Activated naive CD4-positive, alpha-beta T cell treated with anti-CD3 and anti-CD28 coated beads, Interleukin-2, amount 50 U/mL, for 24 hours (primary cell): Measurements from ENCODE around the gene ERV3-1.
"Not testable (repeated sequence)": the region's sequence is repeated elsewhere in the genome, so short reads cannot be mapped to it uniquely, and the experiment has no call there.

Experiments
- H3K27ac Mint-ChIP-seq: one replicate; pipeline ENCODE4 v1.8.0; 2021; ENCODE audit warnings: mild to moderate bottlenecking, mixed read lengths
- H3K27me3 Mint-ChIP-seq: one replicate; pipeline ENCODE4 v1.8.0; 2021; ENCODE audit warnings: mixed read lengths
- H3K36me3 Mint-ChIP-seq: one replicate; pipeline ENCODE4 v1.8.0; 2021; ENCODE audit warnings: mixed read lengths
- H3K4me1 Mint-ChIP-seq: one replicate; pipeline ENCODE4 v1.8.0; 2021; ENCODE audit warnings: mixed read lengths
- H3K4me3 Mint-ChIP-seq: one replicate; pipeline ENCODE4 v1.8.0; 2021; ENCODE audit warnings: mild to moderate bottlenecking, mixed read lengths
- H3K9me3 Mint-ChIP-seq: one replicate; pipeline ENCODE4 v1.8.0; 2021; ENCODE audit warnings: mixed read lengths

Gene ERV3-1

GRCh38 chr7:65009881-65010280, 3.4 kb upstream of the ERV3-1 start:
- H3K36me3 Mint-ChIP-seq, H3K27me3 Mint-ChIP-seq, H3K4me3 Mint-ChIP-seq, H3K27ac Mint-ChIP-seq, H3K9me3 Mint-ChIP-seq: not testable (repeated sequence)
- H3K4me1 Mint-ChIP-seq: peaks cover 20% of the 10 kb centered on the region

- H3K27me3 Mint-ChIP-seq, H3K4me3 Mint-ChIP-seq, H3K27ac Mint-ChIP-seq, H3K36me3 Mint-ChIP-seq, H3K9me3 Mint-ChIP-seq: not testable (repeated sequence)
- peaks cover 25% of the 10 kb centered on the region for H3K4me1 Mint-ChIP-seq
Measured at GRCh38 chr7:65009394-65009793, 2.9 kb upstream of the ERV3-1 start.

DNA sequence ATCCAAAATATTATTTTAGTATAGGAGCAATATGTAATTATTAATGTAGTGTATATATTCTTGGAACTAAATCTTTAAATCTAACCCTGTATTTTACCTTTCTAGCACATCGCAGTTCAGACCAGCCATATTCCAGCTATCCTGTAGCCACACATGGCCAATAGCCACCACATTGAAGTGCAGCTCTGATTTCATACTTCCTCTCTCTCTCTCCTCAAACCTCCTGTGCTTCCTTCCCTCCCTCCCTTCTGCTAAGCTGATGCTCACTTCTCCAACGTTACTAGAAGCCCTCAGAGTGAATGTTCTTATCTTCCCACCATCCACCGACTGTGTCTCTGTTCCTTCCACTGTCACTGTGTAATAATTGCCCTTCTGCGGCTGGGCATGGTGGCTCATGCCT, 549 bp upstream of the ERV3-1 start:
- Mint-ChIP-seq H3K27ac (peak overlapping the region; percentile 89), H3K36me3 (peaks cover 21% of the 10 kb centered on the region), H3K4me1 (peaks cover 42% of the 10 kb centered on the region), H3K4me3 (peak overlapping the region; percentile 97)
- H3K27me3 Mint-ChIP-seq, H3K9me3 Mint-ChIP-seq: not testable (repeated sequence)

- peaks cover 47% of the 10 kb centered on the region for H3K4me1 Mint-ChIP-seq
- H3K4me3 Mint-ChIP-seq: peak overlapping the region; percentile 97
- peaks cover 10% of the 10 kb centered on the region for H3K9me3 Mint-ChIP-seq
- H3K27me3 Mint-ChIP-seq: no peaks in the 10 kb centered on the region
- H3K27ac Mint-ChIP-seq: no peak overlapping the region
- peaks cover 39% of the 10 kb centered on the region for H3K36me3 Mint-ChIP-seq
Measured at GRCh38 chr7:65004575-65004974, 1.9 kb downstream of the ERV3-1 start.

- Mint-ChIP-seq H3K4me1 (peaks cover 50% of the 10 kb centered on the region), H3K9me3 (peaks cover 21% of the 10 kb centered on the region), H3K36me3 (peaks cover 52% of the 10 kb centered on the region), H3K4me3 (peak overlapping the region; percentile 33), H3K27ac (no peak overlapping the region), H3K27me3 (no peaks in the 10 kb centered on the region)
Measured at GRCh38 chr7:65002972-65003585, 3.4 kb downstream of the ERV3-1 start.

DNA sequence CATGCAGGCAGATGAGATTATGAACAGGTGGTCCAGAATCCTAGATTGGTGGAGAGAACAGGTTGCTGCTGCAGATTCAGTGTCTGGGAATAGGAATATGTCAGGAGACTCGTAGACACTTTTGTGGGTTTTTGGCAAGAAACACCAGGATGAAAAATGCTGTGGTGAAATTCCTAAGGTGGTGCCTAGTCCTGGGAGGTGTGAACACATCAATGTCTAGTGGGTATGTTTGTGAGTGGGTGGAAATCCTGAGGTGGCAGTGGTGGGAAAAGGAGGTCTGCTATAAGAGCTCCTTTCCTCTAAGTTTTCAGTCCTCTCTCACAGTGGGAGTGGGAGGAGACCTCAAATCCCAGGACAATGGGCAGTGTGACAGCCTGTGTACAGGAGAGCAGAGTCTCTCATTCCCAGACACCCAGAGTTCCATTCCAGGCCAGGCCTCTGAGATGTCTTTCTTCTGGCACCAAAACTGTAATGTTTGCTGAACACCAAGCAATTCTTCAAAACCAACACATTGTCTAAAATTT, 5.1 kb downstream of the ERV3-1 start:
- H3K4me3 Mint-ChIP-seq: no peak overlapping the region
- no peaks in the 10 kb centered on the region for H3K27me3 Mint-ChIP-seq
- peaks cover 53% of the 10 kb centered on the region for H3K36me3 Mint-ChIP-seq
- no peak overlapping the region for H3K27ac Mint-ChIP-seq
- H3K4me1 Mint-ChIP-seq: peaks cover 40% of the 10 kb centered on the region
- peaks cover 30% of the 10 kb centered on the region for H3K9me3 Mint-ChIP-seq

- Mint-ChIP-seq H3K9me3 (peaks cover 31% of the 10 kb centered on the region), H3K27me3 (no peaks in the 10 kb centered on the region), H3K36me3 (peaks cover 47% of the 10 kb centered on the region), H3K27ac (no peak overlapping the region), H3K4me3 (no peak overlapping the region), H3K4me1 (peaks cover 25% of the 10 kb centered on the region)
Measured at GRCh38 chr7:64999165-65000004, 7.1 kb downstream of the ERV3-1 start.

GRCh38 chr7:64998865-64999164, 7.7 kb downstream of the ERV3-1 start:
- H3K27ac Mint-ChIP-seq: no peak overlapping the region
- no peak overlapping the region for H3K4me3 Mint-ChIP-seq

DNA sequence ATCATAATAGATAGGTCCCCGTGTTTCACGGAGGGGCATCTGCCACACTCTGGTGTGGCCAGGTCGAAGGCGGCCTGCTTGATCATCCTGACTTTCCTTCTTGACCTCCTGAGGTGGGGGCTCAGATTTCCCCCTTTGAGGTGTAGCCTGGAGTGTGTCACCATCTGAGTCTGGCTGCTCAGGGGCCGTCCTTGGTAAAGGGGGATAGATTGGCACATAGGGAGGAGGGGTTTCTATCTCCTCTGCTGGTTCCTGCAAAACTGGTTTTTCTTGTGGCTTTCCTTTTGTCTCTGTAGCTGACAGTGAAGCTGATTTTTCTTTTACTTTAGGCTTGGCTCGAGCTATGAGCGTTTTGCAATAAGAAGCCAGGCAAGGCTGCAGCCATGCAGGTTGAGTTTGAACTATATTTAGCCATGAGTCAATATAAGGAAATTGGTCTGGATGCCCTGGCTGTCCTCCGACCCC, 8.5 kb downstream of the ERV3-1 start:
- peaks cover 12% of the 10 kb centered on the region for H3K4me1 Mint-ChIP-seq
- peaks cover 27% of the 10 kb centered on the region for H3K9me3 Mint-ChIP-seq
- no peak overlapping the region for H3K27ac Mint-ChIP-seq
- H3K27me3 Mint-ChIP-seq: no peaks in the 10 kb centered on the region
- H3K36me3 Mint-ChIP-seq: peaks cover 37% of the 10 kb centered on the region
- no peak overlapping the region for H3K4me3 Mint-ChIP-seq

More at GRCh38 chr7:64998865-64999164, 7.7 kb downstream of the ERV3-1 start:
- Mint-ChIP-seq H3K27me3 (no peaks in the 10 kb centered on the region), H3K4me1 (peaks cover 20% of the 10 kb centered on the region), H3K36me3 (peaks cover 45% of the 10 kb centered on the region), H3K9me3 (peaks cover 31% of the 10 kb centered on the region)

DNA sequence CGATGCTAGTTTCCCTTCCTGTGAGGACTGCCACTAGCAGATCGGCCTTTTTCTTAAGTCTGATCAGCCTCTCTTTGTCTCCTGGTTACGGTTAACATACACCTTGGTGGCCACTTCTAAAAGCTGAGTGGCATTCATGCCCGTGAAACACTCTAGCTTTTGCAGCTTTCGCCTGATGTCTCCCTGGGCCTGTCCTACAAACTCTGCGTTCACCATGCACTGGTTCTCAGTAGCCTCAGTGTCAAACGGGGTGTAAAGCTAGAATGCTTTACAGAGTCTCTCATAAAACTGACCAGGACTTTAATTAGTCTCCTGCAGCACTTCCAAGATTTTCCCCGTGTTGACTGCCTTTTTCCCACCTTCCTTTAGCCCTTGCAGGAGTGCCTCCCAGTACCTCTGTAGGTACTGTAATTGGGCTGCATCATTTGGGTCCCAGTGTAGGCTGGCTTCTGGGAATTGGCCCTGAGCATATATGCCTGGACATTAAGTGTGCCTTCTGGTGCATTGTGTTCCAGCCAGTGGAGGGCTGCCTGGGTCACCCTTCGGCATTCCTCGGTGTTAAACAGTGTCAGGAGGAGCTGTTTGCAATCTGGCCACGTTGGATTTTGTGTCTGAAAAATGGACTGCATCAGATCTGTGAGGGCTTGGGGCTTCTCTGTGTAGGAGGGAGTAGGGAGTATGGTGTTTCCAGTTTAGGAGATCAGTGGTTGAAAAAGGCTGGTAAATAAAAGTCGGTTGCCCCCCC, 9.2 kb downstream of the ERV3-1 start:
- H3K4me1 Mint-ChIP-seq: peaks cover 8% of the 10 kb centered on the region
- H3K9me3 Mint-ChIP-seq: peaks cover 30% of the 10 kb centered on the region
- H3K27me3 Mint-ChIP-seq: no peaks in the 10 kb centered on the region
- H3K27ac Mint-ChIP-seq: no peak overlapping the region
- H3K36me3 Mint-ChIP-seq: peaks cover 36% of the 10 kb centered on the region
- no peak overlapping the region for H3K4me3 Mint-ChIP-seq

GRCh38 chr7:64996305-64996704, 10.2 kb downstream of the ERV3-1 start:
- peaks cover 4% of the 10 kb centered on the region for H3K4me1 Mint-ChIP-seq
- no peak overlapping the region for H3K4me3 Mint-ChIP-seq
- H3K36me3 Mint-ChIP-seq: peaks cover 35% of the 10 kb centered on the region
- H3K27me3 Mint-ChIP-seq: no peaks in the 10 kb centered on the region
- no peak overlapping the region for H3K27ac Mint-ChIP-seq
- H3K9me3 Mint-ChIP-seq: peaks cover 33% of the 10 kb centered on the region

DNA sequence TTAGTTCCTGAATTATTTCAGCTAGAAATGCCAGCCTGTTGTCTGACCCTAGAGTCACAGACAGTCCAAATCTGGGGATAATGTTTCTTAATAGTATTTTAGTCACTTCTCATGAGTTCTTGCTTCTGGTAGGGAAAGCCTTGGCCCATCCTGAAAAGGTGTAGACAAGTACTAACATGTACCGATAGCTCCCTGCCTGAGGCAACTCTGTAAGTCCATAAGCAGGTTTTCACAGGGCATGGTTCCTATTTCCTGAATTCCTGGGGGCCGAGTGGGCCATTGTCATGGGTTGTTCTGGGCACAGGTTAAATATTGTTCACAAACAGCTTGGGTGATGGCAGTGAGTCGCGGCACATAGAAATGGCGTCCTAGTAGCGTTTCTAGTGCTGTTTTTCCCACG, 12.6 kb downstream of the ERV3-1 start:
- Mint-ChIP-seq H3K27me3 (no peaks in the 10 kb centered on the region), H3K27ac (no peak overlapping the region)

DNA sequence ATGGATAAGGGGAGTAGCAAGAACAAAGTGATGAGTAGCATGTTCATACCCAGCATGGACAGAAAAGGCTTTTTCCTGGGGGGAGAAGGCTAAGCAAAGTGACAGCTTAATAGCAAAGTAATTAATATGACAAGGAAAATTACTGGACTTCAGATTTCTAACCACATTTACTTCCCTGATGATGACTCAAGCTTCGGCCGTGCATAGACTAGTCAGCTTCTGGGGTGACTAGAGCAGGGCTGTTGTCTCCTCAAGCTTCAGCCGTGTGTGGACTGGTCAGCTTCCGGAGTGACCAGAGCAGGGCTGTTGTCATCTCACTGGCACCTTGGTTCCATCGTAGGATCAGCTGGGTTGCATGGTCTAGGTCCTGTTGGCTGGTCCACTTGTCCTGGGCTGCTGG, 13.5 kb downstream of the ERV3-1 start:
- H3K9me3 Mint-ChIP-seq: peaks cover 43% of the 10 kb centered on the region
- H3K4me3 Mint-ChIP-seq: no peak overlapping the region
- H3K27me3 Mint-ChIP-seq: no peaks in the 10 kb centered on the region
- H3K36me3 Mint-ChIP-seq: peaks cover 30% of the 10 kb centered on the region
- no peaks in the 10 kb centered on the region for H3K4me1 Mint-ChIP-seq
- no peak overlapping the region for H3K27ac Mint-ChIP-seq

More for the DNA sequence above, 12.6 kb downstream of the ERV3-1 start:
- H3K36me3 Mint-ChIP-seq: peaks cover 27% of the 10 kb centered on the region
- no peaks in the 10 kb centered on the region for H3K4me1 Mint-ChIP-seq
- H3K4me3 Mint-ChIP-seq: no peak overlapping the region
- peaks cover 41% of the 10 kb centered on the region for H3K9me3 Mint-ChIP-seq

DNA sequence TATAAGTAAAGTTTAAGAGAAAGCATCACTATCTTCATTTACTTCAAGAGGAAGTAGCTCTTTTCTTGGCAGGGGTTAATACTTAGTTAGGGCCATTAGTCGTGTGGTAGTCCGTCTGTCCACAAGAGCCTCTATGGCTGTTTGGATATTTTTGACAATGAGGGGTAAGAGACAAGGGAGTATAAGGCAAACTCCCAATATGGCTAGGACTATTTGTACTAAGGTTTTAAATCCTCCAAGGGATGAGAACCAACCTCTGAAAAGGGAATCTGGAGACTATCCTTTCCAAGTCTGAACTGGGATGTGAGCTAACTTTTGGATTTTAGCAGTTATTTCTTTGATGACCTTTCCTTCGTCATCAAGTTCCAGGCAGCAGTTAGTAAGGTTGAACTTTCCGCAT, 15.6 kb downstream of the ERV3-1 start, which contains the start of gene ZNF117:
ZNF117 (minus strand) TSS at position 101 of the 400 bp plus-strand sequence.
- Mint-ChIP-seq H3K4me1 (no peaks in the 10 kb centered on the region), H3K27ac (no peak within 1 kb of the TSS), H3K27me3 (no peaks in the 10 kb centered on the region), H3K4me3 (no peak within 1 kb of the TSS), H3K36me3 (peaks cover 47% of the 10 kb centered on the region), H3K9me3 (peaks cover 53% of the 10 kb centered on the region)

- Mint-ChIP-seq H3K9me3 (peaks cover 54% of the 10 kb centered on the region), H3K27ac (no peak overlapping the region), H3K4me1 (no peaks in the 10 kb centered on the region), H3K27me3 (no peaks in the 10 kb centered on the region), H3K36me3 (peaks cover 50% of the 10 kb centered on the region), H3K4me3 (no peak overlapping the region)
Measured at GRCh38 chr7:64990216-64990615, 16.3 kb downstream of the ERV3-1 start.
